Spleen (tissue), 11 donors: ENCODE data around the gene ZNHIT2. TPM values are rescaled to one million over a fixed set of nuclear protein-coding genes. Genes with fewer than 3 reads are reported as not detected.

ENCODE experiments used
- DNase-seq: peaks from one replicate; pipeline ENCODE4 v3.0.0-alpha.2; 2020
- H3K27ac ChIP-seq, 8 donors: fragments of 200-600 bp; sonication (generic) in 7 of 8; 1 replicate in 4 of 8; 2 replicates in 4 of 8; pipeline versions ENCODE4 v1.5.0 to v1.8.0; 2016 to 2021; ENCODE audit warnings: inconsistent platforms in 4 of 8, mild to moderate bottlenecking in 4 of 8, moderate library complexity in 1 of 8
- H3K27me3 ChIP-seq, 7 donors: fragments of 200-600 bp; sonication (generic) in 6 of 7; replicated peaks in 1 of 7; 1 replicate in 4 of 7; 2 replicates in 3 of 7; pipeline versions ENCODE4 v1.5.0 to v1.8.0; 2016 to 2021; ENCODE audit warnings: inconsistent platforms in 3 of 7, mild to moderate bottlenecking in 1 of 7
- H3K36me3 ChIP-seq, 6 donors: fragments of 200-600 bp; sonication (generic) in 5 of 6; 1 replicate in 4 of 6; 2 replicates in 2 of 6; pipeline versions ENCODE4 v1.5.0 to v1.8.0; 2016 to 2021; ENCODE audit warnings: inconsistent platforms in 2 of 6
- H3K4me1 ChIP-seq, 6 donors: fragments of 200-600 bp; sonication (generic) in 5 of 6; 1 replicate in 3 of 6; 2 replicates in 3 of 6; pipeline versions ENCODE4 v1.5.0 to v1.8.0; 2016 to 2021; ENCODE audit warnings: inconsistent platforms in 3 of 6
- H3K4me3 ChIP-seq, 8 donors: fragments of 200-600 bp; sonication (generic) in 7 of 8; 1 replicate in 4 of 8; 2 replicates in 4 of 8; pipeline versions ENCODE4 v1.5.0 to v1.8.0; 2016 to 2021; ENCODE audit warnings: inconsistent platforms in 4 of 8, mild to moderate bottlenecking in 4 of 8, moderate library complexity in 2 of 8
- H3K9me3 ChIP-seq, 8 donors: fragments of 200-600 bp; sonication (generic) in 7 of 8; 1 replicate in 4 of 8; 2 replicates in 4 of 8; pipeline versions ENCODE4 v1.5.0 to v1.8.0; 2016 to 2021; ENCODE audit warnings: inconsistent platforms in 4 of 8
- POLR2A ChIP-seq, 3 donors: fragments of 450-650 bp; IDR thresholded peaks; one replicate each; pipeline ENCODE4 v1.5.1; 2017; ENCODE audit warnings: antibody characterized with exemption in 3 of 3, mild to moderate bottlenecking in 1 of 3
- POLR2AphosphoS5 ChIP-seq, 3 donors: sonication (generic); formaldehyde crosslinking; IDR thresholded peaks; one replicate each; pipeline ENCODE4 v1.5.1; 2017; ENCODE audit warnings: antibody characterized with exemption in 3 of 3
- WGBS, 5 donors: extraction: QIAGEN DNeasy Blood & Tissue Kit in 3 of 5; methylation state at CpG; one replicate each; pipeline versions ENCODE4 v1.1.5 to v1.1.7; 2013 to 2018; 5-methylcytosine and 5-hydroxymethylcytosine counted together
- intact Hi-C: fragments of 100-400 bp; cut with DNase I; formaldehyde crosslinking; loops from one replicate; pipeline ENCODE4 v1.15.0; 2023; ENCODE audit warnings: low total_unique reads
- polyA plus RNA-seq, 3 donors: library from polyadenylated mRNA; stranded (reverse); fragments of 200-250 nt; gene quantifications; one replicate each; pipeline ENCODE4 v1.2.1, GENCODE V29; 2013
- total RNA-seq, 7 donors: library from RNA; depleted of rRNA in 3 of 7; stranded (reverse); fragments of >200 nt in 3 of 7; fragmentation: NEBNext Ultra II Directional in 4 of 7; extraction: Animal tissue kit (Norgen Biotek cat#: 25700) in 4 of 7; gene quantifications; one replicate each; pipeline versions ENCODE4 v1.1.0 to v1.2.1, GENCODE V29; 2016 to 2021
- TF ChIP-seq, protein P1 (sequence below), 11 experiments: fragments of 200-600 bp in 7 of 11; fragments of 450-650 bp in 4 of 11; sonication (generic) in 4 of 11; IDR thresholded peaks in 8 of 11; conservative IDR thresholded peaks in 3 of 11; 1 replicate in 7 of 11; 2 replicates in 4 of 11; pipeline versions ENCODE4 v1.4.0 to v1.8.0; 2016 to 2021; ENCODE audit warnings: antibody characterized with exemption in 11 of 11, inconsistent platforms in 4 of 11, mild to moderate bottlenecking in 1 of 11
- donor health status: healthy with polysubstance abuse.
- donor health status: DM: no; HTN: no; CAD: no; lungs with moderate emphysema.
- donor health status: DM: no; HTN: no; CAD: no.
- donor health status: Bipolar disorder and iron deficiency.
- donor health status: healthy.
- donor health status: DM: no; HTN: no; CAD: no.
- donor health status: DM: yes; HTN: yes; CAD: no.

Gene ZNHIT2
- total and polyA plus RNA-seq, 10 donors, result 7.9 to 21.1 (median 13.3) TPM

- WGBS, 5 donors, result 79 to 82% (median 79%) methylated on average over 1 of the region's 1 CpG
Measured at GRCh38 chr11:65072631-65072966, 44.9 kb downstream of the ZNHIT2 start.

GRCh38 chr11:65071907-65072630, 45.4 kb downstream of the ZNHIT2 start:
- WGBS, 5 donors, result 62 to 78% (median 71%) methylated on average over 4 of the region's 4 CpGs
- Histone ChIP-seq H3K4me1 (no peaks in the 10 kb centered on the region), H3K4me3 (no peak overlapping the region), H3K36me3 (peaks cover 0 to 9% (median 0%) of the 10 kb centered on the region in 6 donors), H3K9me3 (no peaks in the 10 kb centered on the region), H3K27ac (no peak overlapping the region), H3K27me3 (no peaks in the 10 kb centered on the region)
- DNase-seq, result no peak
- intact Hi-C loops, result no loop called here
- TF ChIP-seq POLR2A (IDR thresholded peaks at IDR 0.05), result no peak
- TF ChIP-seq POLR2AphosphoS5 (IDR thresholded peaks at IDR 0.05), result no peak
- TF ChIP-seq, protein P1, sequence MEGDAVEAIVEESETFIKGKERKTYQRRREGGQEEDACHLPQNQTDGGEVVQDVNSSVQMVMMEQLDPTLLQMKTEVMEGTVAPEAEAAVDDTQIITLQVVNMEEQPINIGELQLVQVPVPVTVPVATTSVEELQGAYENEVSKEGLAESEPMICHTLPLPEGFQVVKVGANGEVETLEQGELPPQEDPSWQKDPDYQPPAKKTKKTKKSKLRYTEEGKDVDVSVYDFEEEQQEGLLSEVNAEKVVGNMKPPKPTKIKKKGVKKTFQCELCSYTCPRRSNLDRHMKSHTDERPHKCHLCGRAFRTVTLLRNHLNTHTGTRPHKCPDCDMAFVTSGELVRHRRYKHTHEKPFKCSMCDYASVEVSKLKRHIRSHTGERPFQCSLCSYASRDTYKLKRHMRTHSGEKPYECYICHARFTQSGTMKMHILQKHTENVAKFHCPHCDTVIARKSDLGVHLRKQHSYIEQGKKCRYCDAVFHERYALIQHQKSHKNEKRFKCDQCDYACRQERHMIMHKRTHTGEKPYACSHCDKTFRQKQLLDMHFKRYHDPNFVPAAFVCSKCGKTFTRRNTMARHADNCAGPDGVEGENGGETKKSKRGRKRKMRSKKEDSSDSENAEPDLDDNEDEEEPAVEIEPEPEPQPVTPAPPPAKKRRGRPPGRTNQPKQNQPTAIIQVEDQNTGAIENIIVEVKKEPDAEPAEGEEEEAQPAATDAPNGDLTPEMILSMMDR (IDR thresholded peaks at IDR 0.05 in 8 of 11, conservative IDR thresholded peaks at IDR 0.05 in 3 of 11), result no peak

More at GRCh38 chr11:65072631-65072966, 44.9 kb downstream of the ZNHIT2 start:
- Histone ChIP-seq H3K27ac (no peak overlapping the region), H3K4me3 (no peak overlapping the region), H3K27me3 (no peaks in the 10 kb centered on the region), H3K36me3 (peaks cover 0 to 14% (median 0%) of the 10 kb centered on the region in 6 donors), H3K4me1 (no peaks in the 10 kb centered on the region), H3K9me3 (no peaks in the 10 kb centered on the region)
- TF ChIP-seq, protein P1 (IDR thresholded peaks at IDR 0.05 in 8 of 11, conservative IDR thresholded peaks at IDR 0.05 in 3 of 11), result no peak
- TF ChIP-seq POLR2AphosphoS5 (IDR thresholded peaks at IDR 0.05), result no peak
- no peak for TF ChIP-seq POLR2A (IDR thresholded peaks at IDR 0.05)
- intact Hi-C loops, result no loop called here
- DNase-seq, result no peak

DNA sequence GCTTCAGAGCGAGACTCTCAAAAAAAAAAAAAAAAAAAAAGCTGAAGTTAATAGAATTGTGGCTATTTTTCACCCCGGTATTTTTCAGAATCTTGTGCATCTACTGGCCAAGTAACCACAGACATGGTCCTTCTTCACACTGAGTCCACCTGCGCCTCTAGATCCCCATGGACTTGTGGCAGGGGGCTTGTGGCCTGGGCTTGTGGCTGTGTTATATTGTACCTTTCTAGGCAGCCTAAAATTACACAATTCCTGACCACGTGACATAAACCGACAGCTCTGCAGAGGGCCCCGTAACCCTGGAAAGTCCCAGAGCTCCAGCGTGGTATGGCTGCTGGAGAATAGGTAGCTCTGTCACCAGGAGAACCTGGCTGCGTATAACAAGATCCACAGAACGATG, 48.3 kb downstream of the ZNHIT2 start:
- DNase-seq, result no peak
- Histone ChIP-seq H3K36me3 (no peaks in the 10 kb centered on the region), H3K27me3 (no peaks in the 10 kb centered on the region), H3K4me1 (no peaks in the 10 kb centered on the region), H3K9me3 (no peaks in the 10 kb centered on the region), H3K4me3 (no peak overlapping the region), H3K27ac (no peak overlapping the region)
- intact Hi-C loops, result no loop called here
- TF ChIP-seq, protein P1 (IDR thresholded peaks at IDR 0.05 in 8 of 11, conservative IDR thresholded peaks at IDR 0.05 in 3 of 11), result no peak
- TF ChIP-seq POLR2AphosphoS5 (IDR thresholded peaks at IDR 0.05), result no peak
- TF ChIP-seq POLR2A (IDR thresholded peaks at IDR 0.05), result no peak
- WGBS, 5 donors, result 31 to 41% (median 34%) methylated on average over 9 of the region's 9 CpGs

DNA sequence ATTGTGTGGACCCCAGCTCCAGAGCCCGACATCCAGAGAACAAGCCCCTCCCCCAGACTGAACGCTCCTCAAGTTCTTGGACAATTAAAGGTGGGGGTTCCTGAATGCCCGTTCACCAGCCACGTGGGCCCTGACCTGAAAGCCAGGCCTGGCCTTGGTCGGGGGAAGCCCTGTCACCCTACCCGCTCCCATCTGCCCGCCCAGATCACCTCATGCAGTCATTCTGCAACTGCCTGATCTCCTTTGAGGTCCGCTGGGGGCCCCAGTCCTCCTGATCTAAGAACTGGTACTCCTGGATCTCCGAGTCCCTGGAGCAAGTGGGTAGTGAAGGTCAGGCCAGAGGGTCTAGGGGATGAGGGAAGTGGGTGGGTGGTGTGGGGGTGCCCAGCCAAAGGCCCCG, 50.1 kb downstream of the ZNHIT2 start:
- TF ChIP-seq POLR2AphosphoS5 (IDR thresholded peaks at IDR 0.05) (no peak), POLR2A (IDR thresholded peaks at IDR 0.05) (no peak)
- TF ChIP-seq, protein P1 (IDR thresholded peaks at IDR 0.05 in 8 of 11, conservative IDR thresholded peaks at IDR 0.05 in 3 of 11), result no peak
- intact Hi-C loops, result no loop called here
- Histone ChIP-seq H3K4me1 (no peaks in the 10 kb centered on the region), H3K4me3 (no peak overlapping the region), H3K27me3 (no peaks in the 10 kb centered on the region), H3K27ac (no peak overlapping the region), H3K9me3 (no peaks in the 10 kb centered on the region), H3K36me3 (no peaks in the 10 kb centered on the region)
- 60 to 81% (median 80%) methylated on average over 10 of the region's 10 CpGs for WGBS, 5 donors
- no peak for DNase-seq
